Loucy (cell line): ENCODE measurements around the gene TRPV2.
"Not testable (repeated sequence)": the region's sequence is repeated elsewhere in the genome, so short reads cannot be mapped to it uniquely, and the experiment has no call there.

ENCODE experiments used
- CTCF ChIP-seq: fragments of 200-600 bp; sonication (generic); conservative IDR thresholded peaks from 2 replicates; pipeline ENCODE4 v1.5.1; 2014; ENCODE audit warnings: mild to moderate bottlenecking, antibody characterized with exemption, low read length
- EZH2phosphoT487 ChIP-seq: fragments of 200-600 bp; IDR thresholded peaks from 2 replicates; pipeline ENCODE4 v1.6.1; 2018; ENCODE audit warnings: antibody characterized with exemption, mild to moderate bottlenecking, moderate library complexity, borderline replicate concordance

- TF ChIP-seq CTCF, EZH2phosphoT487: not testable (repeated sequence)
These were observed 11.5 kb upstream of the TRPV2 start for GRCh38 chr17:16403847-16404246.
